COLO668 (cell line): ENCODE data around the gene PVALEF.

ENCODE experiments used
- DNase-seq: peaks from one replicate; lab custom pipeline; 2025; ENCODE audit not compliant: unreplicated experiment; lab: John Stamatoyannopoulos, UW

The PVALEF gene

GRCh38 chr17:81180836-81181810 lies 15.8 kb downstream of the PVALEF start:
- DNase-seq, result no peak

GRCh38 chr17:81181811-81182185 lies 16.5 kb downstream of the PVALEF start:
- no peak for DNase-seq

- no peak for DNase-seq
Observed at GRCh38 chr17:81182596-81182995, 17.3 kb downstream of the PVALEF start.

GRCh38 chr17:81183316-81183715 lies 18.0 kb downstream of the PVALEF start:
- no peak for DNase-seq

GRCh38 chr17:81183807-81184206 lies 18.5 kb downstream of the PVALEF start:
- no peak for DNase-seq

- no peak for DNase-seq
Observed at GRCh38 chr17:81184555-81184954, 19.2 kb downstream of the PVALEF start.

GRCh38 chr17:81186203-81186602 lies 20.9 kb downstream of the PVALEF start:
- DNase-seq, result no peak

- DNase-seq, result no peak
Observed at GRCh38 chr17:81187120-81187519, 21.8 kb downstream of the PVALEF start.

- no peak for DNase-seq
Observed at GRCh38 chr17:81187586-81188490, 22.5 kb downstream of the PVALEF start.

- no peak for DNase-seq
Observed at GRCh38 chr17:81188491-81188840, 23.2 kb downstream of the PVALEF start.

- no peak for DNase-seq
Observed at GRCh38 chr17:81189016-81189415, 23.7 kb downstream of the PVALEF start.

- no peak for DNase-seq
Observed at GRCh38 chr17:81189670-81190530, 24.6 kb downstream of the PVALEF start.

- DNase-seq, result no peak
Observed at GRCh38 chr17:81190591-81190990, 25.3 kb downstream of the PVALEF start.

GRCh38 chr17:81191116-81191515 lies 25.8 kb downstream of the PVALEF start:
- DNase-seq, result no peak

- DNase-seq, result no peak
Observed at GRCh38 chr17:81191646-81192045, 26.3 kb downstream of the PVALEF start.

GRCh38 chr17:81192386-81193050 lies 27.2 kb downstream of the PVALEF start:
- DNase-seq, result no peak

- DNase-seq, result no peak
Observed at GRCh38 chr17:81193051-81193410, 27.7 kb downstream of the PVALEF start.

GRCh38 chr17:81193470-81194224 lies 28.3 kb downstream of the PVALEF start:
- DNase-seq, result no peak

- DNase-seq, result no peak
Observed at GRCh38 chr17:81194225-81194760, 29.0 kb downstream of the PVALEF start.
